ENCODE results near the gene ZBTB22.
A peak's percentile ranks its signal among the peaks of the same experiment; 100 is the strongest.
"Not testable (repeated sequence)": the region's sequence is repeated elsewhere in the genome, so short reads cannot be mapped to it uniquely, and the experiment has no call there.

ZBTB22 gene, protein sequence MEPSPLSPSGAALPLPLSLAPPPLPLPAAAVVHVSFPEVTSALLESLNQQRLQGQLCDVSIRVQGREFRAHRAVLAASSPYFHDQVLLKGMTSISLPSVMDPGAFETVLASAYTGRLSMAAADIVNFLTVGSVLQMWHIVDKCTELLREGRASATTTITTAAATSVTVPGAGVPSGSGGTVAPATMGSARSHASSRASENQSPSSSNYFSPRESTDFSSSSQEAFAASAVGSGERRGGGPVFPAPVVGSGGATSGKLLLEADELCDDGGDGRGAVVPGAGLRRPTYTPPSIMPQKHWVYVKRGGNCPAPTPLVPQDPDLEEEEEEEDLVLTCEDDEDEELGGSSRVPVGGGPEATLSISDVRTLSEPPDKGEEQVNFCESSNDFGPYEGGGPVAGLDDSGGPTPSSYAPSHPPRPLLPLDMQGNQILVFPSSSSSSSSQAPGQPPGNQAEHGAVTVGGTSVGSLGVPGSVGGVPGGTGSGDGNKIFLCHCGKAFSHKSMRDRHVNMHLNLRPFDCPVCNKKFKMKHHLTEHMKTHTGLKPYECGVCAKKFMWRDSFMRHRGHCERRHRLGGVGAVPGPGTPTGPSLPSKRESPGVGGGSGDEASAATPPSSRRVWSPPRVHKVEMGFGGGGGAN

DNA sequence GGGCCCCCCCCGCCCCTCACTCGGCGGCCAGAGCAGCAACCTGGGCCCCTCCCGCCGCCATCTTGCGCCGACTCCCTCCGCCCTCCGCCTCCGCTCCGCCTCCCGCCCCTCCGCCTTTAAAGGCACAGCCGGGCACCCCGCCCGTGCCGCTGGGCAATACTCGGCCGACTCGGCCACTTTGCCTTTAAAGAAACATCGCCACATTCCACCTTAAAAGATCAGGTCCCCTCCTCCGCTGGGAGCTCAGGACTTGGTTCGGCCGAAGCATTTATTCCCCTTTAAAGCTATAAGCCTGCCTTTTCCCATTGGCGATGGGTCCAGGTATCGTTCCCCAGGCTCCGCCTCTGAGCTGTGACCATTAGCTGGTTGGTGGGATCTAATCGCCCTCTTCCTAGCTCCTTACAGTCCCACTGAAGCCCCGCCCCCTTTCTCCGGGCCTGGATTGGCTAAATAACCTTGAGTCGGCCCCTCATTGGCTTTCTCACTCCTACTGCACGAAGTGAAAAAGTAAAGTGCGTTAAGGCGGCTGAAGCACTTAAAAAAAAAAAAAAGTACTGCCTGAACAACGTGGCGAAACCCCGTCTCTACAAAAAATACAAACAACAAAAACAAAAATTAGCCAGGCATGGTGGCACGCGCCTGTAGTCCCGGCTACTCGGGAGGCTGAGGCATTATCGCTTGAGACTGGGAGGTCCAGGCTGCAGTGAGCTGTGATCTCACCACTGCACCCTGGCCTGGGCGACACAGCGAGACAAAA, at the start of gene ZBTB22:
TSS of gene ZBTB22 (minus strand) at position 76 of the 757 bp plus-strand sequence. CDS start 828 bp downstream, outside the sequence.
- Histone ChIP-seq H3K36me3 (ENCODE audit: control insufficient read depth, insufficient read depth, low read length) (peaks cover 17% of the 10 kb centered on the region), H3K27ac (ENCODE audit: low read depth, low read length) (peak within 1 kb of the TSS; percentile 87), H3K9ac (ENCODE audit: low read length) (no peak within 1 kb of the TSS), H3K4me1 (ENCODE audit: control insufficient read depth, insufficient read depth, low read length) (peaks cover 10% of the 10 kb centered on the region), H3K4me3 (ENCODE audit: low read length) (peak within 1 kb of the TSS; percentile 77), H3K27me3 (ENCODE audit: control insufficient read depth, insufficient read depth, low read length) (no peaks in the 10 kb centered on the region)

DNA sequence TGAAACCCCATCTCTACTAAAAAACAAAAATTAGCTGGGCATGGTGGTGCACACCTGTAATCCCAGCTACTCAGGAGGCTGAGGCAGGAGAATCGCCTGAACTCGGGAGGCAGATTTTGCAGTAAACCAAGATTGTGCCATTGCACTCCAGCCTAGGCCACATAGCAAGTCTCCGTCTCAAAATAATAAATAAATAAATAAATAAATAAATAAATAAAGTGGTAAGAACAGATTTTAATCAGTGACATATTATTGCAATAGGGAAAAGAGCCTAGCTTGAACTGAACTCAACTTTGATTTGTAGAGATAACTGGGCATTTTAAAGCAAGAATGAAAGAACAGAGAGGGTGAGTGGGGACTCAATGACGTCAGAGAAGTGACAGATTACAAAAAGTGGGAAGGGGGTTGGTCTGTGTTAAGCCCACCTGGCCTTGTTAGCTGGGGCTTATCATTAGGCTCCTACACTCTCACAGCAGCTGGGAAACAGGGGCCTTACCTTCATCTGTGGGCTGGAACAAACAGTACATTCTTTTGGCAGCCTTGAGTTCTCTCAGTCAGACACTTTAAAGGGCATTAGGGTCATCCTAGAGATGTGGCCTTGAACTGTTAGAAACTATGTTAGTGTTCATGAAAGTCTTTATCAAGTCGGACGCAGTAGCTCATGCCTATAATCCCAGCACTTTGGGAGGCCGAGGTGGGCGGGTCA, 49.6 kb upstream of the ZBTB22 start:
- no peak overlapping the region for H3K27ac ChIP-seq (ENCODE audit: low read depth, low read length)
- no peaks in the 10 kb centered on the region for H3K36me3 ChIP-seq (ENCODE audit: control insufficient read depth, insufficient read depth, low read length)
- H3K4me3 ChIP-seq (ENCODE audit: low read length): no peak overlapping the region
- no peaks in the 10 kb centered on the region for H3K4me1 ChIP-seq (ENCODE audit: control insufficient read depth, insufficient read depth, low read length)
- H3K27me3 ChIP-seq (ENCODE audit: control insufficient read depth, insufficient read depth, low read length): no peaks in the 10 kb centered on the region
- no peak overlapping the region for H3K9ac ChIP-seq (ENCODE audit: low read length)

DNA sequence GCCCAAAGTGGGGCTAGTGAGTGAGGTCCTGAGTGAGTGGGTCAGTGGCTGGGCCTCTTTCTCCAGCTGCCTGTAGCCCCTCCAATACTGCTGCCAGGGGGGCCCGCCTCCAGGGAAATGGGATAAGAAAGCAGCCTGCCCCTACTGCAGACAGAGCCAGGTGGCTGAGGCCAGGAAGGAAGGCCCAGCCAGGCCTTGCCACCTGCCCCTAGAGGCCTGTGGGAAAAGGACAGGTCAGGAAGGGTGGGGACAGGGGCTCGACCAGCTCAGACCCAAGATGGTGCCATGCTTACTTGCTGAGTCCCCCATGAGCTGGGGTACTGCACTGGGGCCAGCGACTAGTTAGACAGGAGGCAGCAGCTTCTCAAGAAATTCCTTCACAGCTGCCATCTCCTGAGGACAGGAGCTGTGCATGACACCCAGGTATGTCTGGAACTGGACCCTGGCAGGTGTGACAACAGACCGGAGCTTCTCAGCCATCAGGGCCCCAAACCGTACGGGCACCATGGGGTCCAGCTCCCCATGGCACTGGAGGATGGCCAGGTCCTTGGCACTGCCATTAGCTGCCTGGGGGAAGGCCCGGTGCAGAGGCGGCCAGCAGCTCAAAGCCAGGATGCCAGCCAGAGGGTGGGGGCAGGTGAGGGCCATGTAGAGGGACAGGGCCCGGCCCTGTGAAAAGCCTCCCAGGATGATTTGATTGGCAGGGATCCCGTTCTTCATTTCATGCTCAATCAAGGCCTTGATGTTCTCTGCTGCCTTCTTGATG, 47.8 kb upstream of the ZBTB22 start:
- H3K4me1 ChIP-seq (ENCODE audit: control insufficient read depth, insufficient read depth, low read length); H3K36me3 ChIP-seq (ENCODE audit: control insufficient read depth, insufficient read depth, low read length); H3K27me3 ChIP-seq (ENCODE audit: control insufficient read depth, insufficient read depth, low read length); H3K27ac ChIP-seq (ENCODE audit: low read depth, low read length); H3K9ac ChIP-seq (ENCODE audit: low read length); H3K4me3 ChIP-seq (ENCODE audit: low read length): not testable (repeated sequence)

DNA sequence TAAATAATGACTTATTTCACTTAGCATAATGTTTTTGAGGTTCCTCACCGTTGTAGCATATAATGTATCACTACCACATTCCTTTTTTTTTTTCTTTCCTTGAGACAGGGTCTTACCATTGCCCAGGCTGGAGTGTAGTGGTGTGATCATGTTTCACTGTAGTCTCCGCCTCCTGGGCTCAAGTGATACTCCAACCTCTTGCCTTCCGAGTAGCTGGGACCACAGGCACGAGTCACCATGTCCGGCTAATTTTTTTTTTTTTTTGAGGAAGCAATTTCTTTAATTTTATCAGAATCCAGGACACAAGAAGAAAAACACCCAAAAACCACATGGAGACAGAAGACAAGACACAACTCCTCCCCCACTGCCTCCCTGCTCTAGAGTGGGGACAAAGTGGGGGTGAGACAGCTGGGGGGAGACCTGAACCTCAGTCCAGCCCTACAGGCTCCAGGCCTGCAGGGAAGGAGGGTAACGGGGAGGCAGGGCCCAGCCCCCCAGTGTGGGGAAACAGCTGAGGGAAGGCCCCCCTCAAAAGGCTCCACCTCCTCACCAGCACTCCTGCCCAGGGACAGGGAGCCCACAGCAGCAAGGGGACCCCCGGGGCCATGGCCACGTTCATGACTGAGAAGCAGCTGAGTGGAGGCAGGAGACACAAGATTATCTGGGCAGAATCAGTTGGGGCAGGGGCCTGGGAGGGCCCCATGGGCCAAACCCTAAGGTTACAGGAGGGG, 47.1 kb upstream of the ZBTB22 start:
- H3K4me3 ChIP-seq (ENCODE audit: low read length); H3K27me3 ChIP-seq (ENCODE audit: control insufficient read depth, insufficient read depth, low read length); H3K9ac ChIP-seq (ENCODE audit: low read length); H3K36me3 ChIP-seq (ENCODE audit: control insufficient read depth, insufficient read depth, low read length); H3K27ac ChIP-seq (ENCODE audit: low read depth, low read length); H3K4me1 ChIP-seq (ENCODE audit: control insufficient read depth, insufficient read depth, low read length): not testable (repeated sequence)

DNA sequence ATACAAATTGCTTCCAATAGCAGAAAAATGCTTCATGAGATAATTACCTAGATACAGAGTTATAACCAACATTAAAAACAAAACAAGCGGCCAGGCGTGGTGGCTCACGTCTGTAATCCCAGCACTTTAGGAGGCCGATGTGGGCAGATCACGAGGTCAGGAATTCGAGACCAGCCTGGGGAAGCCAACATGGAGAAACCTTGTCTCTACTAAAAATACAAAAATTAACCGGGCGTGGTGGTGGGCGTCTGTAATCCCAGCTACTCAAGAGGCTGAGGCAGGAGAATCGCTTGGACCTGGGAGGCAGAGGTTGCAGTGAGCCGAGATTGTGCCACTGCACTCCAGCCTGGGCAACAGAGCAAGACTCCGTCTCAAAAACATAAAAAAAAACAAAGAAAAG, 45.9 kb upstream of the ZBTB22 start:
- not testable (repeated sequence) for H3K27me3 ChIP-seq (ENCODE audit: control insufficient read depth, insufficient read depth, low read length); H3K36me3 ChIP-seq (ENCODE audit: control insufficient read depth, insufficient read depth, low read length); H3K4me3 ChIP-seq (ENCODE audit: low read length); H3K4me1 ChIP-seq (ENCODE audit: control insufficient read depth, insufficient read depth, low read length); H3K9ac ChIP-seq (ENCODE audit: low read length); H3K27ac ChIP-seq (ENCODE audit: low read depth, low read length)

DNA sequence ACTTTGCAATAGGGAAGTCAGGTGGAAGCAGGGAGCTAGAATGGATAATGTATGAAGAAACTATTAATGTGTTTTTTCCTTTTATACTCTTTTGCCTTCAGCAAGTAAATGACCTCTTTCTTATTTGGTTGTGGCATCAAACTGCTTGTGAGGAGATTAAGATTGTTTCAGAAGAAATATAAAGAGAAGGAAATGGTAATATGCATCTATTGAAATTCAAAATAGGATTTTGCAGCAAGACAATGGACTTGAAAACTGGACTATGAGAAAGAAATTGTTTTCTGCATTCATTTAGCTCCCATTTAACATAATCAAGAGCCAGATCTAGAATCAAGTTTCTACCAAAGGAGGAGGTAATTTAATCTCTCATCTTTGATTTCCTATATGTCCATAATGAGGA, 41.8 kb upstream of the ZBTB22 start:
- H3K36me3 ChIP-seq (ENCODE audit: control insufficient read depth, insufficient read depth, low read length): no peaks in the 10 kb centered on the region
- H3K4me1 ChIP-seq (ENCODE audit: control insufficient read depth, insufficient read depth, low read length): no peaks in the 10 kb centered on the region
- H3K4me3 ChIP-seq (ENCODE audit: low read length): no peak overlapping the region
- H3K27me3 ChIP-seq (ENCODE audit: control insufficient read depth, insufficient read depth, low read length): no peaks in the 10 kb centered on the region
- no peak overlapping the region for H3K27ac ChIP-seq (ENCODE audit: low read depth, low read length)
- H3K9ac ChIP-seq (ENCODE audit: low read length): no peak overlapping the region

DNA sequence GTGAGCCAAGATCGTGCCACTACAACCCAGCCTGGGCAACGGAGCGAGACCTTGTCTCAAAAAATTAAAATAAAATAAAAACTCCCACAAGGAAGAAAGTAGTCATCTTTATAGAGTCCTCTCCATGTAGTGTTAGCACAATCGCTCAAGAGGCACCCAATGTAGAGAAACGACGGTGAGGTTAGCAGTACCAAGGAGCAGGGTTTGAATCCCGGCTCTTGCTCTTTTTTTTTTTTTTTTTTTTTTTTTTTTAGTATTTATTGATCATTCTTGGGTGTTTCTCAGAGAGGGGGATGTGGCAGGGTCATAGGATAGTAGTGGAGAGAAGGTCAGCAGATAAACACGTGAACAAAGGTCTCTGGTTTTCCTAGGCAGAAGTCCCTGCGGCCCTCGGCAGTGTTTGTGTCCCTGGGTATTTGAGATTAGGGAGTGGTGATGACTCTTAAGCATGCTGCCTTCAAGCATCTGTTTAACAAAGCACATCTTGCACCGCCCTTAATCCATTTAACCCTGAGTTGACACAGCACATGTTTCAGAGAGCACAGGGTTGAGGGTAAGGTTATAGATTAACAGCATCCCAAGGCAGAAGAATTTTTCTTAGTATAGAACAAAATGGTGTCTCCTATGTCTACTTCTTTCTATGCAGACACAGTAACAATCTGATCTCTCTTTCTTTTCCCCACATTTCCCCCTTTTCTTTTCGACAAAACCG, 39.8 kb upstream of the ZBTB22 start:
- H3K27ac ChIP-seq (ENCODE audit: low read depth, low read length); H3K9ac ChIP-seq (ENCODE audit: low read length); H3K36me3 ChIP-seq (ENCODE audit: control insufficient read depth, insufficient read depth, low read length); H3K4me3 ChIP-seq (ENCODE audit: low read length); H3K27me3 ChIP-seq (ENCODE audit: control insufficient read depth, insufficient read depth, low read length); H3K4me1 ChIP-seq (ENCODE audit: control insufficient read depth, insufficient read depth, low read length): not testable (repeated sequence)

DNA sequence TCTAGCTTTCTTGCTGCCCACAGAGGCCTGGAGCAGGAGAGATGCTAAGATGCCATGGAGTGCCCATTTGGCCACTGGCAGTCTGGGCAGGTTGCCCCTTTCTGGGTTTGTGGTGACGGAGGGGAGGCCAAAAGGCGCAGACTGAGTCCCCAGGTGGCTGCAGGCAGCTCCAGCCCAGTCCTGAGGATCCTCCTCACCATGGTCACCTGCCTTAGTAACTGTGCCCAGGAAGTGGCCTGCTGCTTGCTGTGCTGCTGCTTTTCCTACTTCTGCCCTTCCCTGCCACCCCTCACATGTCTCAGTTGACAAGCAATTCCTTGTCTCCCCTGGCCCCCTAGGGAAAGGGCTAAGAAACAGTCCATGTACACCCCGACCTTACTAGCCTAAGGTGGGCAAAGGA, 38.8 kb upstream of the ZBTB22 start:
- H3K36me3 ChIP-seq (ENCODE audit: control insufficient read depth, insufficient read depth, low read length): no peaks in the 10 kb centered on the region
- no peaks in the 10 kb centered on the region for H3K27me3 ChIP-seq (ENCODE audit: control insufficient read depth, insufficient read depth, low read length)
- no peaks in the 10 kb centered on the region for H3K4me1 ChIP-seq (ENCODE audit: control insufficient read depth, insufficient read depth, low read length)
- H3K9ac ChIP-seq (ENCODE audit: low read length): no peak overlapping the region
- no peak overlapping the region for H3K27ac ChIP-seq (ENCODE audit: low read depth, low read length)
- no peak overlapping the region for H3K4me3 ChIP-seq (ENCODE audit: low read length)

DNA sequence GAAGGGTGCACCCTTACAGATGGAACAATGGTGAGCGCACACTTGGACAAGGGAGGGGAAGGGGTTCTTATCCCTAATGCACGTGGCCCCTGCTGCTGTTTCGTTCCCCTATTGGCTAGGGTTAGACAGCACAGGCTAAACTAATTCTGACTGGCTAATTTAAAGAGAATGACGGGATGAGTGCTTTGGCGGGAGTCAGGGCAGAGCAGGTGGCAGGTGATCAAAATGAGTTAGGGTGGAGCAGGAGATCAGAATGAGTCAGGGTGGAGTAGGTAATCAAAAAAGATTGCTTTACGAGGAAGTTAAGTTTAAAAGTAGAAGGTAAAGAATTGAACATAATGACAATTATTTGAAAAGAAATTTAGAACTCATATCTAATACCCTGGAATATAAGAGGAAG, 38.3 kb upstream of the ZBTB22 start:
- not testable (repeated sequence) for H3K4me3 ChIP-seq (ENCODE audit: low read length); H3K27ac ChIP-seq (ENCODE audit: low read depth, low read length); H3K36me3 ChIP-seq (ENCODE audit: control insufficient read depth, insufficient read depth, low read length); H3K9ac ChIP-seq (ENCODE audit: low read length); H3K4me1 ChIP-seq (ENCODE audit: control insufficient read depth, insufficient read depth, low read length); H3K27me3 ChIP-seq (ENCODE audit: control insufficient read depth, insufficient read depth, low read length)

DNA sequence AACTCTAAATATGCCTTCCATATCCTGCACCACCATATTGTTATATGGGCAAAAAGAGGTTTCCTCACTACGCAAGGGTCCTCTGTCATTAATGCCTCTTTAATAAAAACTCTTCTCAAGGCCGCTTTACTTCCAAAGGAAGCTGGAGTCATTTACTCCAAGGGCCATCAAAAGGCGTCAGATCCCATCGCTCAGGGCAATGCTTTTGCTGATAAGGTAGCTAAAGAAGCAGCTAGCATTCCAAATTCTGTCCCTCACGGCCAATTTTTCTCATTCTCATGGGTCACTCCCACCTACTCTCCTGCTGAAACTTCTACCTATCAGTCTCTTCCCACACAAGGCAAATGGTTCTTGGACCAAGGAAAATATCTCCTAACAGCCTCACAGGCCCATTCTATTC, 30.3 kb upstream of the ZBTB22 start:
- Histone ChIP-seq H3K27ac (ENCODE audit: low read depth, low read length) (no peak overlapping the region), H3K4me3 (ENCODE audit: low read length) (no peak overlapping the region)

DNA sequence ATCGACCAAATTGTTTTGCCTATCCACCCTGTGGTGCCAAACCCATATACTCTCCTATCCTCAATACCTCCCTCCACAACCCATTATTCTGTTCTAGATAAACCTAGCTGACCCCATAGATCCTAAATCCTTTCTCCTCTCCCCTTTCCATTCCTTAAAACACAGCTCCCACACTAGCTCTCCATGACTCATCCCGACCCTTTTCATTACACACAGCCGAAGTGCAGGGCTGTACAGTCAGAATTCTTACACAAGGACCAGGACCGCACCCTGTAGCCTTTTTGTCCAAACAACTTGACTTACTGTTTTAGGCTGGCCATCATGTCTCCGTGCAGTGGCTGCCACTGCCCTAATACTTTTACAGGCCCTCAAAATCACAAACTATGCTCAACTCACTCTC, 29.4 kb upstream of the ZBTB22 start:
- not testable (repeated sequence) for H3K4me1 ChIP-seq (ENCODE audit: control insufficient read depth, insufficient read depth, low read length); H3K27ac ChIP-seq (ENCODE audit: low read depth, low read length); H3K36me3 ChIP-seq (ENCODE audit: control insufficient read depth, insufficient read depth, low read length)

More for the DNA sequence above, 30.3 kb upstream of the ZBTB22 start:
- no peaks in the 10 kb centered on the region for H3K4me1 ChIP-seq (ENCODE audit: control insufficient read depth, insufficient read depth, low read length)
- no peak overlapping the region for H3K9ac ChIP-seq (ENCODE audit: low read length)
- H3K36me3 ChIP-seq (ENCODE audit: control insufficient read depth, insufficient read depth, low read length): no peaks in the 10 kb centered on the region
- H3K27me3 ChIP-seq (ENCODE audit: control insufficient read depth, insufficient read depth, low read length): no peaks in the 10 kb centered on the region

More for the DNA sequence above, 29.4 kb upstream of the ZBTB22 start:
- H3K27me3 ChIP-seq (ENCODE audit: control insufficient read depth, insufficient read depth, low read length); H3K9ac ChIP-seq (ENCODE audit: low read length); H3K4me3 ChIP-seq (ENCODE audit: low read length): not testable (repeated sequence)

Data from rectal smooth muscle tissue (tissue), 1 donor.